GM23338 (cell line): ENCODE measurements around the gene SLC30A10. TPM values are rescaled to one million over a fixed set of nuclear protein-coding genes. Genes with fewer than 3 reads are reported as not detected.

Experiments used
- ATAC-seq: fragments of 200-7000 bp; cut with Tn5 transposase; 3 replicates; pipeline ENCODE4 v1.9.1; 2020
- DNase-seq: peaks from one replicate; pipeline ENCODE4 v3.0.0-alpha.2; 2015; ENCODE audit warnings: low spot score
- H2AFZ ChIP-seq: fragments of 200-600 bp; sonication (generic); 2 replicates; pipeline ENCODE4 v1.8.0; 2016; ENCODE audit warnings: antibody characterized with exemption, mild to moderate bottlenecking, moderate library complexity
- H3F3A ChIP-seq: fragments of 200-600 bp; sonication (generic); replicated peaks from 2 replicates; pipeline ENCODE4 v1.8.0; 2017; ENCODE audit warnings: antibody characterized with exemption, mixed run types, low read depth
- H3K27ac ChIP-seq: fragments of 200-600 bp; sonication (generic); 2 replicates; pipeline ENCODE4 v1.6.1; 2016; ENCODE audit warnings: low read depth
- H3K27me3 ChIP-seq: fragments of 200-600 bp; sonication (generic); 2 replicates; pipeline ENCODE4 v1.8.0; 2016; ENCODE audit warnings: mild to moderate bottlenecking, mixed run types, moderate library complexity; ENCODE audit not compliant: insufficient read depth
- H3K36me3 ChIP-seq: fragments of 200-600 bp; sonication (generic); 2 replicates; pipeline ENCODE4 v1.8.0; 2016; ENCODE audit warnings: mild to moderate bottlenecking; ENCODE audit not compliant: insufficient read depth
- H3K4me1 ChIP-seq: fragments of 200-600 bp; sonication (generic); 2 replicates; pipeline ENCODE4 v1.8.0; 2016; ENCODE audit warnings: mild to moderate bottlenecking, moderate library complexity; ENCODE audit not compliant: insufficient read depth
- H3K4me2 ChIP-seq: fragments of 200-600 bp; sonication (generic); 2 replicates; pipeline ENCODE4 v1.7.1; 2017; ENCODE audit warnings: mixed run types
- H3K4me3 ChIP-seq: fragments of 200-600 bp; sonication (generic); 2 replicates; pipeline ENCODE4 v1.6.1; 2016; ENCODE audit warnings: mixed run types
- H3K79me2 ChIP-seq: fragments of 200-600 bp; sonication (generic); replicated peaks from 2 replicates; pipeline ENCODE4 v1.8.0; 2017; ENCODE audit warnings: mild to moderate bottlenecking; ENCODE audit not compliant: insufficient read depth
- H3K9me2 ChIP-seq: fragments of 200-600 bp; sonication (generic); 2 replicates; pipeline ENCODE4 v1.8.0; 2017; ENCODE audit not compliant: insufficient read depth
- H4K20me1 ChIP-seq: fragments of 200-600 bp; sonication (generic); replicated peaks from 2 replicates; pipeline ENCODE4 v1.8.0; 2017; ENCODE audit warnings: mild to moderate bottlenecking; ENCODE audit not compliant: insufficient read depth
- H3K27ac Mint-ChIP-seq: 2 replicates; pipeline ENCODE4 v1.8.0; 2020; ENCODE audit warnings: inconsistent platforms, mild to moderate bottlenecking, moderate library complexity, mixed read lengths
- H3K27me3 Mint-ChIP-seq: 3 replicates; pipeline ENCODE4 v1.8.0; 2022; ENCODE audit warnings: low read depth, mild to moderate bottlenecking, moderate library complexity, mixed read lengths, inconsistent platforms; ENCODE audit not compliant: insufficient read depth, poor library complexity
- H3K36me3 Mint-ChIP-seq: 3 replicates; pipeline ENCODE4 v1.8.0; 2021; ENCODE audit warnings: low read depth, mild to moderate bottlenecking, inconsistent platforms, moderate library complexity, mixed read lengths
- H3K4me1 Mint-ChIP-seq: 3 replicates; pipeline ENCODE4 v1.8.0; 2020; ENCODE audit warnings: mild to moderate bottlenecking, inconsistent platforms, mixed read lengths
- H3K4me3 Mint-ChIP-seq: 3 replicates; pipeline ENCODE4 v1.8.0; 2021; ENCODE audit warnings: moderate library complexity, mild to moderate bottlenecking, inconsistent platforms, mixed read lengths
- H3K9me3 Mint-ChIP-seq: 3 replicates; pipeline ENCODE4 v1.8.0; 2020; ENCODE audit warnings: moderate library complexity, mild to moderate bottlenecking, inconsistent platforms, mixed read lengths
- CREB1 ChIP-seq: fragments of 250-450 bp; sonication (Bioruptor Pico); IDR thresholded peaks from 2 replicates; pipeline ENCODE4 v1.5.0; 2020; ENCODE audit warnings: low read depth, mild to moderate bottlenecking, moderate library complexity
- EZH2 ChIP-seq: fragments of 200-600 bp; sonication (generic); IDR thresholded peaks from one replicate; pipeline ENCODE4 v1.8.0; 2017; ENCODE audit warnings: antibody characterized with exemption, mild to moderate bottlenecking, low read depth; ENCODE audit not compliant: unreplicated experiment
- EZH2phosphoT487 ChIP-seq: fragments of 200-600 bp; sonication (generic); IDR thresholded peaks from one replicate; pipeline ENCODE4 v1.8.1; 2018; ENCODE audit warnings: antibody characterized with exemption; ENCODE audit not compliant: unreplicated experiment
- JUNB ChIP-seq: IDR thresholded peaks from one replicate; pipeline ENCODE4 v1.6.1; 2016; ENCODE audit warnings: antibody characterized with exemption; ENCODE audit not compliant: unreplicated experiment
- NANOG ChIP-seq: IDR thresholded peaks from 2 replicates; pipeline ENCODE4 v1.6.1; 2016; ENCODE audit warnings: antibody characterized with exemption, borderline replicate concordance
- POLR2AphosphoS5 ChIP-seq: IDR thresholded peaks from 2 replicates; pipeline ENCODE4 v1.6.1; 2016; ENCODE audit warnings: antibody characterized with exemption, low read depth
- STAT1 ChIP-seq: IDR thresholded peaks from one replicate; pipeline ENCODE4 v1.6.1; 2016; ENCODE audit warnings: antibody characterized with exemption; ENCODE audit not compliant: unreplicated experiment
- ZNF114 ChIP-seq: fragments of 250-450 bp; sonication (Bioruptor Pico); IDR thresholded peaks from 2 replicates; pipeline ENCODE4 v1.5.0; 2020; ENCODE audit warnings: mild to moderate bottlenecking, moderate library complexity
- ZNF331 ChIP-seq: fragments of 250-450 bp; sonication (Bioruptor Pico); IDR thresholded peaks from 2 replicates; pipeline ENCODE4 v1.5.0; 2020; ENCODE audit warnings: low read depth, mild to moderate bottlenecking, moderate library complexity
- polyA plus RNA-seq: library from polyadenylated mRNA; unstranded; fragments of >200 nt; fragmentation: Nextera tagmentation; extraction: Ambion mirVana; gene quantifications from 2 replicates; pipeline ENCODE4 v1.2.1, GENCODE V29; 2016
- total RNA-seq: library from RNA; depleted of rRNA; stranded (reverse); fragments of >200 nt; shearing (Covaris generic); gene quantifications from 2 replicates; pipeline ENCODE4 v1.2.3, GENCODE V29; 2014
- TF ChIP-seq, protein P1 (sequence below), 2 experiments: fragments of 200-600 bp in 1 of 2; sonication (generic) in 1 of 2; conservative IDR thresholded peaks; 2 replicates each; pipeline versions ENCODE4 v1.5.1 to v1.6.1; 2016 to 2017; ENCODE audit warnings: antibody characterized with exemption in 2 of 2, low read depth in 2 of 2, mild to moderate bottlenecking in 2 of 2, moderate library complexity in 1 of 2

Gene SLC30A10
- total and polyA plus RNA-seq, 2 experiments from 2014 or later = 0.47 to 1.1 TPM

DNA sequence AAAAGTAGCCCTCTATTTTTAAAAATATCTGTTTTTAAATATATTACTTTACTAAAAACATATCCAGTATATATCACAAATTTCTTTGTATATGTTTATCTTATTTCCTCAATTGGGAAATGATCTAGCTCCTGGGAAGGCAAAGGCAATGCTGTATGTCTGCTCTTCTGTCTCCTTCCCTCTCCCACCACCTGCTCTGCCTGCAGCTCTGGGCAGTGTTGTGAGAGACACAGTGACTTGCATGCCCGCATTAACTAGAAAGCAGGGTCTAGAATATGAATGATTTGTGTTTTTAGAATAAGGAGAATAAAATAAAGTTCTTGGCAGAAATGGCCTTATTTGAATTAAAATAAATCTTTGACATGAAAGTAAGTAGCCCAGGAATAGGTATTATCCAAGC is 11.1 kb downstream of the SLC30A10 start:
- no peak for TF ChIP-seq POLR2AphosphoS5
- DNase-seq (no peak), ATAC-seq (no peak)
- Histone ChIP-seq H3K79me2 (no peaks in the 10 kb centered on the region), H3F3A (no peaks in the 10 kb centered on the region), H2AFZ (no peak overlapping the region), H3K4me1 (no peaks in the 10 kb centered on the region), H3K27ac (no peak overlapping the region), H3K4me3 (no peak overlapping the region), H3K27me3 (no peaks in the 10 kb centered on the region), H4K20me1 (no peaks in the 10 kb centered on the region), H3K9me2 (no peaks in the 10 kb centered on the region), H3K36me3 (no peaks in the 10 kb centered on the region), H3K4me2 (no peak overlapping the region)
- H3K4me1 Mint-ChIP-seq = no peaks in the 10 kb centered on the region
- H3K27me3 Mint-ChIP-seq = peaks cover 3% of the 10 kb centered on the region
- no peaks in the 10 kb centered on the region for H3K9me3 Mint-ChIP-seq
- H3K27ac Mint-ChIP-seq = no peak overlapping the region
- H3K4me3 Mint-ChIP-seq = no peak overlapping the region
- H3K36me3 Mint-ChIP-seq = no peaks in the 10 kb centered on the region

DNA sequence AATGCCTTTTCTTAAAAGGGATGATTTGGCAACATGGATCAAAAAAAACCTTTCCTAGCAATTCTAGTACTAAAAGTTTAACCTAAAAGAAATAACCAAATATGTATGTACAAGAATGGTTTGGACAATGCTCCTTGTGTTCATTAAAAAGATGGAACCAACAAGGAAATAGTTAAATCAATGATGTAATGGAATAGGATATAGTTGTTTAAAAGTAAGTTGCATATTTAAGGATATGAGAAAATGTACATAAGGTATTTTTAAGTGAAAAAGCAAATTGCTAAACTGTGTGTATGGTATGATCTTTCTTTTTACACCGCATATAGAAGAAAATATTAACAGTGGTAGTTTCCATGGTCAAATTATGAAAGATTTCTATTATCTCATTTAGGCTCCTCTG is 12.1 kb downstream of the SLC30A10 start:
- no peak overlapping the region for H3K27ac ChIP-seq
- no peaks in the 10 kb centered on the region for H3K36me3 Mint-ChIP-seq
- no peak overlapping the region for H2AFZ ChIP-seq
- no peak overlapping the region for H3K4me3 Mint-ChIP-seq
- H3K4me1 ChIP-seq = no peaks in the 10 kb centered on the region
- H3K9me2 ChIP-seq = no peaks in the 10 kb centered on the region
- no peak overlapping the region for H3K4me3 ChIP-seq
- DNase-seq = no peak
- no peaks in the 10 kb centered on the region for H3K9me3 Mint-ChIP-seq
- no peaks in the 10 kb centered on the region for H3F3A ChIP-seq
- H3K27ac Mint-ChIP-seq = no peak overlapping the region
- no peaks in the 10 kb centered on the region for H3K36me3 ChIP-seq
- peaks cover 5% of the 10 kb centered on the region; the same call in 2 of the 3 replicates for H3K4me1 Mint-ChIP-seq
- peaks cover 3% of the 10 kb centered on the region for H3K27me3 Mint-ChIP-seq
- no peaks in the 10 kb centered on the region for H3K79me2 ChIP-seq
- H3K27me3 ChIP-seq = no peaks in the 10 kb centered on the region
- H4K20me1 ChIP-seq = no peaks in the 10 kb centered on the region
- H3K4me2 ChIP-seq = no peak overlapping the region
- no peak for ATAC-seq
- TF ChIP-seq NANOG (no peak), ZNF114 (CRISPR knock-in tag) (no peak)

DNA sequence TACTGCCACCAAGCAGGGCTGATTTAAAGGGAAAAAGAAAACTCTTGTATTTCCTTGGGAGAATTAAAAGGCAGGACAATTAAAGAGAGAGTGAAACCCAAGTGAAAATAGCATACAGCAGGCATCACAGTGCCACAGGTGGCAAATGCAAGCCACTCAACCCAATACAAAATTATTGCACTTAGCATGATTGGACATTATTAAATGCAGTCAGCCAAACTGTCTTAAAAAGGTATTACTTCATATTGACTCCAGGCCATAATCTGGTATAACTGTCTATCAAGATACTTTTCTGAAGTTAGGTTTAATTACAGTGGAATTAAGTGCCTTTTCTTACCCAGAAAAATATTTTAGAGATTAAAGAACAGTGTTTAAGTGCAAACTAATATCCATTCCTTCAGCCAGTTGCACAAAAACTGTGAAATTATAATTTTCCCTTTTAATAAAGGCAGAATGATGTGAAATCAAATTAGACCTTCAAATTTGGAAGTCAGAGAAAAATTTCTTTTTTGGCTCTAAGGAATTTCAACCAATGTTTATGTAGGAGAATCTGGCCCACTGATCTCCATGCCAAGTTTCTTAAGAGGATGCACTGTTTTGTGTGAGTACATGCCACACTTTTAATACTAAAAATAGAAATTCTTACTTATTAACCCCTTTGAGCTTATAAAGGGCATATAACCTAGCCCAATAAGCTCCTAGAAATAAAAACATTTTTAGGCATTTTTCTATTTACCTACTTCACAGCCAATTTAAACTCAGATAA is 15.2 kb downstream of the SLC30A10 start:
- H3K4me3 Mint-ChIP-seq = no peak overlapping the region
- H3K36me3 ChIP-seq = no peaks in the 10 kb centered on the region
- H4K20me1 ChIP-seq = no peaks in the 10 kb centered on the region
- no peak overlapping the region for H3K4me3 ChIP-seq
- H3K4me1 ChIP-seq = no peaks in the 10 kb centered on the region
- H3K79me2 ChIP-seq = no peaks in the 10 kb centered on the region
- no peak for DNase-seq
- no peaks in the 10 kb centered on the region for H3K9me3 Mint-ChIP-seq
- H3K27me3 Mint-ChIP-seq = peaks cover 4% of the 10 kb centered on the region
- H3K27ac Mint-ChIP-seq = no peak overlapping the region
- no peaks in the 10 kb centered on the region for H3F3A ChIP-seq
- H3K36me3 Mint-ChIP-seq = no peaks in the 10 kb centered on the region
- no peak overlapping the region for H2AFZ ChIP-seq
- no peak overlapping the region for H3K4me2 ChIP-seq
- peaks cover 11% of the 10 kb centered on the region for H3K4me1 Mint-ChIP-seq
- no peak for ATAC-seq
- no peaks in the 10 kb centered on the region for H3K9me2 ChIP-seq
- no peak overlapping the region for H3K27ac ChIP-seq
- no peaks in the 10 kb centered on the region for H3K27me3 ChIP-seq
- TF ChIP-seq CREB1 (no peak), JUNB (no peak), ZNF331 (CRISPR knock-in tag) (no peak), EZH2 (no peak), ZNF114 (CRISPR knock-in tag) (no peak), EZH2phosphoT487 (no peak), POLR2AphosphoS5 (no peak), STAT1 (no peak), NANOG (no peak)
- TF ChIP-seq, protein P1, sequence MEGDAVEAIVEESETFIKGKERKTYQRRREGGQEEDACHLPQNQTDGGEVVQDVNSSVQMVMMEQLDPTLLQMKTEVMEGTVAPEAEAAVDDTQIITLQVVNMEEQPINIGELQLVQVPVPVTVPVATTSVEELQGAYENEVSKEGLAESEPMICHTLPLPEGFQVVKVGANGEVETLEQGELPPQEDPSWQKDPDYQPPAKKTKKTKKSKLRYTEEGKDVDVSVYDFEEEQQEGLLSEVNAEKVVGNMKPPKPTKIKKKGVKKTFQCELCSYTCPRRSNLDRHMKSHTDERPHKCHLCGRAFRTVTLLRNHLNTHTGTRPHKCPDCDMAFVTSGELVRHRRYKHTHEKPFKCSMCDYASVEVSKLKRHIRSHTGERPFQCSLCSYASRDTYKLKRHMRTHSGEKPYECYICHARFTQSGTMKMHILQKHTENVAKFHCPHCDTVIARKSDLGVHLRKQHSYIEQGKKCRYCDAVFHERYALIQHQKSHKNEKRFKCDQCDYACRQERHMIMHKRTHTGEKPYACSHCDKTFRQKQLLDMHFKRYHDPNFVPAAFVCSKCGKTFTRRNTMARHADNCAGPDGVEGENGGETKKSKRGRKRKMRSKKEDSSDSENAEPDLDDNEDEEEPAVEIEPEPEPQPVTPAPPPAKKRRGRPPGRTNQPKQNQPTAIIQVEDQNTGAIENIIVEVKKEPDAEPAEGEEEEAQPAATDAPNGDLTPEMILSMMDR (conservative IDR thresholded peaks at IDR 0.05; ENCODE audit: low read depth in 2 of 2) = no peak
